22Rv1 (cell line): Measurements from ENCODE around the gene CILP.

Source experiments
- H3K27ac ChIP-seq: fragments of 450-650 bp; 2 replicates; pipeline ENCODE4 v1.5.1; 2017
- CTCF ChIP-seq: fragments of 450-650 bp; IDR thresholded peaks from 2 replicates; pipeline ENCODE4 v1.5.1; 2017; ENCODE audit warnings: mild to moderate bottlenecking
- ZFX ChIP-seq: fragments of 450-650 bp; IDR thresholded peaks from 2 replicates; pipeline ENCODE4 v1.6.1; 2017; ENCODE audit warnings: antibody characterized with exemption, borderline replicate concordance

CILP gene

GRCh38 chr15:65219137-65219536, 7.9 kb upstream of the CILP start:
- TF ChIP-seq ZFX (no peak), CTCF (no peak)
- H3K27ac ChIP-seq: no peak overlapping the region

- H3K27ac ChIP-seq: no peak overlapping the region
- TF ChIP-seq CTCF (no peak), ZFX (no peak)
Measured at GRCh38 chr15:65217526-65218482, 6.5 kb upstream of the CILP start.

GRCh38 chr15:65215496-65215895, 4.2 kb upstream of the CILP start:
- TF ChIP-seq ZFX (no peak), CTCF (no peak)
- H3K27ac ChIP-seq: no peak overlapping the region

GRCh38 chr15:65214010-65214409, 2.7 kb upstream of the CILP start:
- H3K27ac ChIP-seq: no peak overlapping the region
- TF ChIP-seq ZFX (no peak), CTCF (no peak)

- TF ChIP-seq ZFX: no peak
- no peak for TF ChIP-seq CTCF
- H3K27ac ChIP-seq: no peak overlapping the region
Measured at GRCh38 chr15:65213241-65213640, 2.0 kb upstream of the CILP start.

- TF ChIP-seq ZFX (no peak), CTCF (peak; percentile 73)
- no peak overlapping the region for H3K27ac ChIP-seq
Measured at GRCh38 chr15:65212097-65212496, 824 bp upstream of the CILP start.

GRCh38 chr15:65211482-65211982, 259 bp upstream of the CILP start:
- TF ChIP-seq CTCF (no peak), ZFX (no peak)
- H3K27ac ChIP-seq: no peak overlapping the region
